Melanocyte of skin (primary cell): ENCODE results near the gene FAM24B. TPM values are rescaled to one million over a fixed set of nuclear protein-coding genes. Genes with fewer than 3 reads are reported as not detected.

Experiments used
- total RNA-seq, 2 donors: library from RNA; depleted of rRNA; stranded (reverse); fragments of >200 nt; gene quantifications; 2 replicates each; pipeline ENCODE4 v1.2.3, GENCODE V29; 2012

The FAM24B gene
- 1 to 10 TPM in 1 of 2 donors, under 1 TPM in 1; 0.69 to 3.3 TPM for total RNA-seq

GRCh38 chr10:122879339-122880273 lies at the start of gene FAM24B:
Gene FAM24B, minus strand, starts transcription at chr10:122879581. Its CDS starts 29,066 bp downstream, at chr10:122850515.

GRCh38 chr10:122910310-122910709 lies 30.9 kb upstream of the FAM24B start, which contains the start of gene FAM24A:
Gene FAM24A, plus strand, starts transcription at chr10:122910610. Its CDS starts 1,025 bp downstream, at chr10:122911635.

GRCh38 chr10:122845783-122846332 lies 33.5 kb downstream of the FAM24B start, which contains the start of gene CUZD1:
Gene CUZD1, minus strand, starts transcription at chr10:122845857. Its CDS starts 14 bp downstream, at chr10:122845843.

Other genes starting within 250 kb of the FAM24B start
- not detected for gene C10orf120, start 179.7 kb downstream of the FAM24B start, total RNA-seq
- gene CUZD1, start 33.7 kb downstream of the FAM24B start, total RNA-seq: under 1 TPM; under 0.01 to 0.33 TPM
- gene FAM24A, start 31.0 kb upstream of the FAM24B start, total RNA-seq: not detected
- gene C10orf88, start 74.6 kb upstream of the FAM24B start, total RNA-seq: 10 to 100 TPM in 1 of 2 donors, 1 to 10 TPM in 1; 6.2 to 12.0 TPM
- gene PSTK, start 100.8 kb upstream of the FAM24B start, total RNA-seq: 1 to 10 TPM; 4.5 to 5.0 TPM
- gene IKZF5, start 129.2 kb upstream of the FAM24B start, total RNA-seq: 1 to 10 TPM; 3.0 to 3.8 TPM
- 1 to 10 TPM; 8.0 to 9.3 TPM for gene ACADSB, start 129.4 kb upstream of the FAM24B start, total RNA-seq